Activated CD4-positive, alpha-beta T cell treated with anti-CD3 and anti-CD28 coated beads for 36 hours (primary cell): ENCODE data around the gene OGA. TPM values are rescaled to one million over a fixed set of nuclear protein-coding genes. Genes with fewer than 3 reads are reported as not detected.

ENCODE experiments used
- ATAC-seq: fragments of 200-7000 bp; cut with Tn5 transposase; one replicate; pipeline ENCODE4 v1.10.0; 2021; ENCODE audit warnings: mild to moderate bottlenecking, moderate library complexity
- CTCF ChIA-PET: fragments of 350-600 bp; sonication (Branson Sonifier 250); formaldehyde crosslinking; loops from one replicate; lab custom pipeline; 2021; ENCODE audit warnings: antibody characterized with exemption; lab: Charles Lee
- POLR2A ChIA-PET: fragments of 350-600 bp; sonication (Branson Sonifier 250); formaldehyde crosslinking; loops from one replicate; lab custom pipeline; 2021; ENCODE audit warnings: antibody characterized with exemption, inconsistent platforms; lab: Charles Lee
- DNase-seq: peaks from one replicate; pipeline ENCODE4 v3.0.0-alpha.2; 2020
- H3K27ac Mint-ChIP-seq: one replicate; pipeline ENCODE4 v1.8.0; 2021; ENCODE audit warnings: mixed read lengths
- H3K27me3 Mint-ChIP-seq: one replicate; pipeline ENCODE4 v1.8.0; 2021; ENCODE audit warnings: mixed read lengths
- H3K36me3 Mint-ChIP-seq: one replicate; pipeline ENCODE4 v1.8.0; 2021; ENCODE audit warnings: low read depth, mixed read lengths
- H3K4me1 Mint-ChIP-seq: one replicate; pipeline ENCODE4 v1.8.0; 2021; ENCODE audit warnings: mixed read lengths
- H3K4me3 Mint-ChIP-seq: one replicate; pipeline ENCODE4 v1.8.0; 2021; ENCODE audit warnings: mild to moderate bottlenecking, moderate library complexity, mixed read lengths
- H3K9me3 Mint-ChIP-seq: one replicate; pipeline ENCODE4 v1.8.0; 2021; ENCODE audit warnings: low read depth, mixed read lengths
- intact Hi-C, 2 experiments: fragments of 100-400 bp; cut with DNase I in 1 of 2; cut with micrococcal nuclease in 1 of 2; formaldehyde crosslinking; loops; one replicate each; pipeline versions ENCODE4 v1.14.2 to v1.15.1; 2022 to 2024; cut with DNase I, micrococcal nuclease
- total RNA-seq, 2 experiments: library from RNA; stranded (reverse); gene quantifications; one replicate each; pipeline ENCODE4 v1.2.3, GENCODE V29; 2021

The OGA gene
- total RNA-seq, 2 experiments from 2014 or later, result 113 to 124 TPM

DNA sequence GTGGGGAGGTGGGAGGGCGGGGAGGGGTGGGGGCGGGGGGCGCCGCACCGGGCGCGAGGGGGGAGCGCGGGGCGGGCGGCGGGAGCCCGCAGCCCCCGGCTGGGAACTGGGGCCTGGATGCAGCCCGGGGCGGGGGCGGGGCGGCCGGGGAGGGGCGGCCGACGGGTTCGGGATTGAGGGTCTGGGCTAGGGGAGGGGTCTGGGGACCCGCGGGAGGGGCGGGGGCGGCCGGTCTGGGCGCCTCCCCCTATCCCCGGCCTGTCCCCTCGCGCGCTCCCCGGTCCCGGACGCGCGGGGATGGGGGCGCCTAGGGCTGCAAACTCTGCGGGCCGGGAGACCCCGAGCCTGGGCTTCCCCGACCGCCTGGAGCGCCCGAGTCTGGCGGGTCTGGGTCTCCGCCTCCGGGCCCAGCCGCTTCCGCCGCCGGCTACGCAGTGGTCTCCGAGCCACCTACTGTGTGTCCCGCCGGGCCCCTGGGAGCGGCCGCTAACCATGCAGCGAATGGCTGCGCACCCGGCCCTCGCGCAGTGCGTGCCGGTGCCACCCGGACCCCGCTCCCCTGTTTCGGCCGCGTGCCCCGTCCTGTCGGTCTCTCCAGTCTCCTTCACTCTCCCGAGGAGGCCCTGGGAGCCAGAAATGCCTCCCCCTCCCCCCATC is 42.0 kb downstream of the OGA start:
- no peaks in the 10 kb centered on the region for H3K9me3 Mint-ChIP-seq
- ChIA-PET CTCF (no interaction called here), POLR2A (no interaction called here)
- H3K4me3 Mint-ChIP-seq, result no peak overlapping the region
- H3K27ac Mint-ChIP-seq, result no peak overlapping the region
- H3K27me3 Mint-ChIP-seq, result peaks cover 53% of the 10 kb centered on the region
- DNase-seq, result peak; percentile 16
- H3K36me3 Mint-ChIP-seq, result peaks cover 24% of the 10 kb centered on the region
- no peak for ATAC-seq
- intact Hi-C loops, result loop anchor here in 1 of 2 experiments (5.0 kb wide), 1 partner anchor 479 kb away; no protein-coding TSS in a partner anchor
- peaks cover 35% of the 10 kb centered on the region for H3K4me1 Mint-ChIP-seq

DNA sequence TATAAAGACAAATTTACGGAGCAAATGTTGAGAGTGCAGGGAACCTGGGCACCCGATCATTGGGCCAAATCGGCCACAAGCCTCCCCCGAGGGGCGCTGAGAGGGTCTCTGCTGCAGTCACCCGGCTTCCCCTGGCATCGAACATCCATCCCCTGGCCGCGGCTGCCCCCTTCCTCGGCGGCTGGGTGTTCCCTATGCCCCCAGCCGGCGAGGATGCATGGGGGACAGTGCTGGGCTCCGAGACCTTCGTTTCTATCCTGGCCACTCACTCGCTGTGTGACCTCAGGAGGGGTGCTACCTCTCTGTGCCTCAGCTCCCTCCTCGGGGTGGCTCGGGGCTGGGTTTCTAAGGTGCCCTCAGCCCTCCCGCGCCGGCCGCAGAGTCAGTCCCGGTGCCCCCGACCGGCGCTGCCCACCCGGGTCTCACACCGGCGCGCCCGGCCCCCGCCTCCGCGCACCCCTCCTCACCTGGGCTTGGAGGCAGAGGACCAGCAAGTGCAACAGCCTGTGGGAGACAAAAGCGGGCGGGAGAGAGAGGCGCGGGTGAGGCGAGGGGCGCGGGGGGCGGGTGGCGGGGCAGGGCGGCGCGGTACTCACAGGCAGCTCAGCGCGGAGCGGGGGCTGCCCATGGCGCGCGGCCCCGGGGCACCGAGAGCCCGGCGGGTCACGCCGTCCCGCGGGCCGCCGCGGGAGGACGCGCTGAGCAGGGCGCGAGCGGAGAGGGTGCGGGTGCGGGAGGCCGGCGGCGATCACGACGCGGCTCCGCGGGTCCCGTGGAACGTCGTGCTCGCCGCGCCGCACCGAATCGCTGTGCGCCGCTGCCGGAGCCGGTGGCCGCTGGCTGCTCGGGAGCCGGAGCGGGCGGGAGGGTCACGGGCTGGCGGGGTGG is 42.7 kb downstream of the OGA start, which contains the start of gene FGF8:
Gene FGF8, minus strand, starts transcription at position 842 of the 888 bp plus-strand sequence. Its CDS starts 214 bp downstream, at position 628.
- intact Hi-C loops, result loop anchor here in 1 of 2 experiments (5.0 kb wide), 1 partner anchor 478 kb away; no protein-coding TSS in a partner anchor
- no peaks in the 10 kb centered on the region for H3K9me3 Mint-ChIP-seq
- ATAC-seq (no peak), DNase-seq (peak; percentile 27)
- H3K36me3 Mint-ChIP-seq, result peaks cover 20% of the 10 kb centered on the region
- CTCF ChIA-PET, result no interaction called here
- peaks cover 55% of the 10 kb centered on the region for H3K27me3 Mint-ChIP-seq
- H3K27ac Mint-ChIP-seq, result no peak within 1 kb of the TSS
- no peak within 1 kb of the TSS for H3K4me3 Mint-ChIP-seq
- POLR2A ChIA-PET, result interaction anchor here (0.6 kb wide), 1 partner anchor 180 kb away, joined by 3 read pairs; no protein-coding TSS in a partner anchor
- H3K4me1 Mint-ChIP-seq, result peaks cover 29% of the 10 kb centered on the region

DNA sequence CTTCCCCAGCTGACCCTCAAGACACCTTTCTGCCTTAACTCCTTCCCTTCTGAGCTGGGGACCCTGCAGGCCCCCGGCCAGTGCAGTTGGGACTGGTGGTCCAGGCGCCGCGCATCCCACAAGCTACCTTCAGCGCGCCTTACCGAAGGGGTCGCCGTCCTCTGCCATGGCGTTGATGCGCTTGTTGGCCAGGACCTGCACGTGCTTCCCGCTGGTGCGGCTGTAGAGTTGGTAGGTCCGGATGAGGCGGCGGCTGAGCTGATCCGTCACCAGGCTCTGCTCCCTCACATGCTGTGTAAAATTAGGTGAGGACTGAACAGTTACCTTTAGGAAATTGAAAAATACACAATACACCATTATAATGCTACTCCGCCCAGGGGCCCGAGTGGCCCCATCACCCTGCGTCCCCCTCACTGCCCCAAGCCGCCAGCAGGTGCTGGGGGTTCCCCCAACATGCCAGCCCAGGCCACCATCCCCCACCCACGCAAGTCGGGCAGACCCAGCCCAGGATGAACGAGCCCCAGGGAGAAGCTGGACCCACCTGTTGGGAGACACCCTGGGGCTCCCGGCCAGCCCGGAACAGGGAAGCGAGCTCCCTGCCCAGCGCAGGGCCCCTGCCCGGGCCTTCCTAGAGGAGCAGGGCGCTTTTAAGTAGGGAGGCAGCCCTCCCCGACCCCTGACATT is 43.5 kb downstream of the OGA start:
- ChIA-PET POLR2A (interaction anchor here (0.6 kb wide), 1 partner anchor 179 kb away, joined by 3 read pairs; no protein-coding TSS in a partner anchor), CTCF (interaction anchor here (0.8 to 4.7 kb wide), 3 partner anchors 8 to 172 kb away, joined by 3 to 28 read pairs (median 16); partner anchors contain the start of gene NPM3)

DNA sequence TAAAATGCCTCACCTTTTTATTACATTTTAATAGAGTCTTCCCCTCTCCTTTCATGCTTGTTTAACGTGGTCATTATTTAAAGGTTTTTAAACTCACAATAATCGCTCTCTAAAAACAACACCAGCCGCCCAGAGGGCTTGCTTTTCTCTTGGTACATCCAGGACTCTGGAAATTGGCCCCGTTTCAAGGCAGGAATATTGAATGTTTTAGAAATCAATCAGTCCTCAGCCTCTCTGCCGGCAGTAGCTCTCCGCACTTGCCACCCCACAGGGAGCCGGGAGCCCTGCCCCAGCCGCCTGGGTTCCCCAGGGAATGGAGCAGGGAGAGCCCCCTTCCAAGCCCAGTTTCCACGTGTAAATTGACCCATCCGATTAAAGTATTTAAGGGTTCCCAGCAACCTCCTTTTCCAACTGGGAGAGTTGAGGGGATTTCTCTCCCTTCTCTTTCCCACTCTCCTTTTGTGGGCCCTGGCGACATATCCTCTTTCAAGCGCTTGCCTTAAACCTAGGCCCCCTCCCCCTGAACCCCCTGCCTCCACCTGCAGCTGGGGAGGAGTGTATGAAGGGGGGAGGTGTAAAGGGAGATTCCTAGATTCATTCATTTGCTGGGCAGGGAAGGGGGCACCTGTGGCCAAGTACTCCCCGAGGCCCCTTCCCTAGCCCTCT is 44.2 kb downstream of the OGA start:
- CTCF ChIA-PET, result interaction anchor here (0.7 to 4.7 kb wide), 8 partner anchors 8 to 561 kb away, joined by 3 to 28 read pairs (median 4); partner anchors contain the start of gene NPM3
- no peaks in the 10 kb centered on the region for H3K9me3 Mint-ChIP-seq
- H3K36me3 Mint-ChIP-seq, result peaks cover 13% of the 10 kb centered on the region
- peaks cover 57% of the 10 kb centered on the region for H3K27me3 Mint-ChIP-seq
- no peak overlapping the region for H3K4me3 Mint-ChIP-seq
- ATAC-seq (no peak), DNase-seq (no peak)
- H3K27ac Mint-ChIP-seq, result no peak overlapping the region
- intact Hi-C loops, result loop anchor here in 1 of 2 experiments (5.0 kb wide), 1 partner anchor 52 kb away; no protein-coding TSS in a partner anchor
- H3K4me1 Mint-ChIP-seq, result peaks cover 17% of the 10 kb centered on the region
- POLR2A ChIA-PET, result interaction anchor here (0.8 kb wide), 1 partner anchor 9 kb away, joined by 3 read pairs; no protein-coding TSS in a partner anchor

More for the DNA sequence above, 43.5 kb downstream of the OGA start:
- Mint-ChIP-seq H3K9me3 (no peaks in the 10 kb centered on the region), H3K27ac (no peak overlapping the region), H3K4me3 (no peak overlapping the region), H3K36me3 (peaks cover 15% of the 10 kb centered on the region), H3K27me3 (peaks cover 55% of the 10 kb centered on the region), H3K4me1 (peaks cover 24% of the 10 kb centered on the region)
- DNase-seq (peak; percentile 35), ATAC-seq (peak; percentile 12)
- intact Hi-C loops, result loop anchor here in 1 of 2 experiments (5.0 kb wide), 2 partner anchors 52 to 477 kb away; no protein-coding TSS in a partner anchor

DNA sequence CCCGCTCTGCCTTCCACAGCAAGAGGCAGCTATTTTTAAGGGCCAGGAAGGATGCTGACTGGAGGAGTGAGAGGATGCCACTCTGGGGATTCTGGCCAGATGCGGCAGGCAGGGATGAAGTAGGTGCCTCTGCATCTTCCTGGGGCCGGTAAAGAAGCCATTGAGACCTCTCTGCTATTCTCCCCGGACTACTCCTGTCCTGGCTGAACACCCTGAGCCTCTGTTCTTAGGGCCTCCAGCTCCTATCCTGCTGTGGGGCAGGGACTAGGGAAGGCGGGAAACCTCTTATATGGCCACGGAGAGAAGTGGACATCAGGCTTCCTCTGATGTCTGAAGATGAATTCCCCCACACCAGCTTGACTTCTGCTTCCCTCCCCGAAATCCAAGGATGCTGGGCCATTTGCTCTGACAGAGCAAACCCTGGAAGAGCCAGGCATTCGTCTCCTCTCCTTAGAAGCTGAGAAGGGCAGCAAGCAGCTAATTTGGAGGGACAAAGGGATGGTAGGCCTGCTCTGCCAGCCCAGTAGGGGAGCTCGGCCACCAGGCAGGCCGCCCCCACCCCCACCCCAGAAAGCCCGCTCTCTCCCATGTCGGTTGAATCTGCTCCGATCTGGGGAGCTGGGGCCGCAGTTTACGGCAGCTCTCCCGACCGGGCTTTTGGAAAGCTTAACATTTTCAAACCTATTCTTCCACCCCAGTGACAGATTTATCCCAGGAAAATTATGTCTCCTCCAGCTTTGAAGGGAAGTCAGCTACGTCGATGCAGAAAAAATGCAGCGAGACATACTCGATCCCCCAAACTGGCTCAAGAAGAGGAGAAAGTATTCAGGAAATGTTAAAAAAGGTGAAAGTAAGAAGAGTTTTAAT is 45.1 kb downstream of the OGA start:
- intact Hi-C loops, result loop anchor here in 1 of 2 experiments (5.0 kb wide), 1 partner anchor 51 kb away; no protein-coding TSS in a partner anchor
- H3K27ac Mint-ChIP-seq, result no peak overlapping the region

DNA sequence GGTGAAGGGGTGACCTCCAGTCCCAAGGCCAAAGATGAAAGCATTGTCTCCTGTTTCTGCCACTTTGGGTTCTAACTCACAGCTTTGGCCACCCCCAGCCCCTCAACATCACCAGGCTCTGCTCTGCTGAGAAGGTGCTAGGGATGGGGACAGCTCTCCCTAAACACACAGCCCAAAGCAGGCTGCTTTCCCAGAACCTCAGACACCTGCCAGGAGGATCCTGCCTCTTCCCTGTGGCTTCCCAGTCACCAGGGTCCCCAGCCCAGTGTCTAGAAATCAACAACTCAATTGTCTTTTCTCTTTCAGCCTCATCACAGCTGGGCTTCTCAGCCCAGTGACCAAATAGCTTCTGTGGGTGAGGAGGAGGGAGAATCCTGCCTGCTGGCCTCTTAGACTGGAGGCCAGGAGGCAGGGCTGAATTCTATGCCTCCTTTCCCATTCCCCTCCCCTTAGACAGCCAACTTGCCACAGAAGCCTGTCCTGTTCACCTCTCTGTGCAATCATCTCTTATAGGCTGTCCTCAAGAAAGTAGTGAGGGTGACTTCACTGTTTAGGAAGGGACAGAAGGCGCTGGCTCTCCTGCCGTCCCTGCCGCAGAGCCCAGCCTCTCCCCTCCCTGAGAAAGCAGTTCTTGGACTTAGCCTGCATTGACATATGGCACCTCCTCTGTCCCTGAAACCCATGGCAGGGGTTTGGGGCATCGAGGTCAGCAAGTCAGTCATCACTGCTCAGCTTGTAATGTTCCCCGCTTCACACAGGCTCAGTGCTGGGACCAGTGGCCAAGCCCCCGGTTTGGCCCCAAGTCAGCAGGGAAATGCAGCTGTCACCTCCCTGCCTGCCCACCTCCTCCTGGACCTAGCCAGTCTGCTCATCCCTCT is 46.0 kb downstream of the OGA start:
- POLR2A ChIA-PET, result interaction anchor here (0.6 kb wide), 1 partner anchor 38 kb away, joined by 6 read pairs; no protein-coding TSS in a partner anchor
- intact Hi-C loops, result loop anchor here in 1 of 2 experiments (5.0 kb wide), 1 partner anchor 50 kb away; no protein-coding TSS in a partner anchor

More for the DNA sequence above, 45.1 kb downstream of the OGA start:
- Mint-ChIP-seq H3K4me3 (no peak overlapping the region), H3K4me1 (peaks cover 13% of the 10 kb centered on the region), H3K27me3 (peaks cover 53% of the 10 kb centered on the region), H3K36me3 (peaks cover 9% of the 10 kb centered on the region), H3K9me3 (no peaks in the 10 kb centered on the region)
- ATAC-seq (no peak), DNase-seq (no peak)
- ChIA-PET CTCF (interaction anchor here (0.7 to 4.7 kb wide), 9 partner anchors 9 to 560 kb away, joined by 3 to 28 read pairs (median 4); partner anchors contain the start of gene NPM3), POLR2A (interaction anchor here (0.8 kb wide), 1 partner anchor 8 kb away, joined by 3 read pairs; no protein-coding TSS in a partner anchor)

DNA sequence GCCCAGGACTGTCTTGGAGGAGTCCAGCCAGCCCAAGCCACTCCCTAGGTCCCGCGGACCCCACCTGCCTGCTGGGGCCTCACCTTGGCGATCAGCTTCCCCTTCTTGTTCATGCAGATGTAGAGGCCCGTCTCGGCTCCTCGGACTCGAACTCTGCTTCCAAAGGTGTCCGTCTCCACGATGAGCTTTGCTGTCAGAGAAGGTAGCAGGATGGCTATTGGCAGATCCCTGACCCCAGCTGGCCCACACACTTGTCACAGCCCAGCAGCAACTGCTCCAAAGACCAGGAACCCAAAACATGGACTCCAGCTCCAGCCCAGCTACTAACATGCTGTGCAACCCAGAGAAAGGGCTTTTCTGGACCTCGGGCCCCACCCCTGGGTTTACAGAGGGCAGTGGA is 46.9 kb downstream of the OGA start:
- intact Hi-C loops, result loop anchor here in 1 of 2 experiments (5.0 kb wide), 1 partner anchor 49 kb away; no protein-coding TSS in a partner anchor
- no peak overlapping the region for H3K27ac Mint-ChIP-seq
- H3K9me3 Mint-ChIP-seq, result no peaks in the 10 kb centered on the region
- POLR2A ChIA-PET, result interaction anchor here (0.6 kb wide), 1 partner anchor 37 kb away, joined by 6 read pairs; no protein-coding TSS in a partner anchor
- H3K4me1 Mint-ChIP-seq, result peaks cover 6% of the 10 kb centered on the region
- peaks cover 43% of the 10 kb centered on the region for H3K27me3 Mint-ChIP-seq
- no peak overlapping the region for H3K4me3 Mint-ChIP-seq
- DNase-seq (no peak), ATAC-seq (no peak)
- CTCF ChIA-PET, result interaction anchor here (1.0 to 4.7 kb wide), 3 partner anchors 11 to 169 kb away, joined by 4 to 28 read pairs (median 16); partner anchors contain the start of gene NPM3
- H3K36me3 Mint-ChIP-seq, result no peaks in the 10 kb centered on the region

More for the DNA sequence above, 46.0 kb downstream of the OGA start:
- Mint-ChIP-seq H3K36me3 (peaks cover under 1% of the 10 kb centered on the region), H3K9me3 (no peaks in the 10 kb centered on the region), H3K27me3 (peaks cover 44% of the 10 kb centered on the region), H3K4me1 (peaks cover 10% of the 10 kb centered on the region), H3K27ac (no peak overlapping the region), H3K4me3 (no peak overlapping the region)
- CTCF ChIA-PET, result interaction anchor here (1.0 to 4.7 kb wide), 5 partner anchors 10 to 170 kb away, joined by 4 to 28 read pairs (median 4); partner anchors contain the start of gene NPM3
- DNase-seq, result no peak
- no peak for ATAC-seq

DNA sequence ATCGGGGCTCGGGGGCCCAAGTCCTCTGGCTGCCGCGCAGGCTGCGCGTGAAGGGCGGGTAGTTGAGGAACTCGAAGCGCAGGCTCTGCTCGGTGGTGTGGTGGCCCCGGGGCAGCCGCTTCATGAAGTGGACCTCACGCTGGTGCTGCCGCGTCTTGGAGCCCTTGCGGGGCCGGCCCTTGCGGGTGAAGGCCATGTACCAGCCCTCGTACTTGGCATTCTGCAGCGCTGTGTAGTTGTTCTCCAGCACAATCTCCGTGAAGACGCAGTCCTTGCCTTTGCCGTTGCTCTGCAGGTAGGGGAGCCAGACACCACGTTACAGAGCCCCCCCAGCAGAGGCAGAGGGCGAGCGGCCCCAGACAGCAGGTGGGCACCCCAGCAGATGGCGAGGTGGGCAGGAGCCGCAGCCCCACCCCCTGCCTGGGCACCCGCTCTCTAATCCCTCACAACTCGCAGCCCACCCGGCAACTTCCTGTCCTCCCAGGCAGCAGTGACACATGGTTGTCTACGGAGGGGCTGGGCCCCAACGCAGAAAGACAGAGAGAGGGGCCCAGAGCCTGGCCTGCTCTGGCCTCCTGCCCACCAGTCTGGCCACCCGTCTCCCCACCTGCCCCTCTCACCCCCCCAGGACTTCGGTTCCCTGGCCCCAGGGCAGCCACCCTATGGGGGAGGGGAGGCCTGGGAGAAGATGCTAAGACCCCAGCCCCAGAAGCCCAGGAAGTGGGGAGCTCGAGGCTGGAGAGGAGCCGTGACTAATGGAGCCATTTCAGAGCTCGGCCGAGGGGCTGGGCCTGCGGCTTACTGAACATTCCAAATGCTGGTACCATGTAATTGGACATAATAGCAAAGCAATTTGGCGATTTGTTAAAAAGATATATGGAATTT is 47.7 kb downstream of the OGA start:
- POLR2A ChIA-PET, result no interaction called here
- DNase-seq, result no peak
- Mint-ChIP-seq H3K27me3 (peaks cover 47% of the 10 kb centered on the region), H3K4me1 (peaks cover 6% of the 10 kb centered on the region), H3K4me3 (no peak overlapping the region), H3K27ac (no peak overlapping the region), H3K9me3 (no peaks in the 10 kb centered on the region), H3K36me3 (no peaks in the 10 kb centered on the region)
- intact Hi-C loops, result loop anchor here in 1 of 2 experiments (5.0 kb wide), 1 partner anchor 48 kb away; no protein-coding TSS in a partner anchor
- CTCF ChIA-PET, result interaction anchor here (1.0 to 4.7 kb wide), 3 partner anchors 12 to 168 kb away, joined by 4 to 28 read pairs (median 16); partner anchors contain the start of gene NPM3
- no peak for ATAC-seq
